ENCODE data around the gene GPATCH8.
"Not testable (repeated sequence)": the region's sequence is repeated elsewhere in the genome, so short reads cannot be mapped to it uniquely, and the experiment has no call there.

The GPATCH8 gene

DNA sequence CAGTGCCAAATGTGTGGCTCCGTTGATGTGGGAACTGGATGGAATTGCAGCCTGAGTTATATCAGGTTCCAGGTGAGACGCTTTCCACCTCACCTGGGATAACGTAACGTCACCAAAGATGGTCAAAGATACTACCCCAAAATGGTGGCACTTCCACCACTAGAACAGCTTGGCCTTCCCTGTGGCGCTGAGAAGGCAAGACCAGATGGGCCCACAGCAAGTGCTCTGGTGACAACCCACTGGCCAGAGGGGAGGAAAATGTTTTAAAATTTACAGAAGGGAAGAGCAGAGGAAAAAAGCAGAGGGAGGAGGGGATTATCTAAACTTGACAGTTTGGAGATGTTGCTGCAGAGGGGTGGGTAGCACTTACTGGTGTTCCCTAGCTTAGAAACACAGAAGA is 106.3 kb downstream of the GPATCH8 start:
- DNase-seq (ENCODE audit: low spot score): no peak

DNA sequence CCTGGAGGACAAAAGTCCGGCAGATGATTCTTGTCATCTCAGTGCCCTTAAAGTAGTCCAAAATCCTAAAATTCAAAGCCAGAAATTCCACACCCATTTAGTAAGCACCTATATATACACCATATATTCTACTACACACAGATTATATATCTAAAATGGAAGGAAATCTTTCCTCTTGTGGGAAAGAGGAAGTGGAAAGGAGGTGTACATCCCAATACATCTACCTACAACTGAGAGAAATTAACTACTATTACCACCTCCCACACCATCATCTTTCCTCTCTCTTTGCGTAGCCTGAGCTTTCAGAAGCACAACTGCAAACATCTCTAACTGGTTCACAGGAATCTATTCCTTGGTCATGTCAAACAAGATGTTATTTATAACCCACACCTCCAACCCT is 108.4 kb downstream of the GPATCH8 start:
- DNase-seq (ENCODE audit: low spot score): no peak

DNA sequence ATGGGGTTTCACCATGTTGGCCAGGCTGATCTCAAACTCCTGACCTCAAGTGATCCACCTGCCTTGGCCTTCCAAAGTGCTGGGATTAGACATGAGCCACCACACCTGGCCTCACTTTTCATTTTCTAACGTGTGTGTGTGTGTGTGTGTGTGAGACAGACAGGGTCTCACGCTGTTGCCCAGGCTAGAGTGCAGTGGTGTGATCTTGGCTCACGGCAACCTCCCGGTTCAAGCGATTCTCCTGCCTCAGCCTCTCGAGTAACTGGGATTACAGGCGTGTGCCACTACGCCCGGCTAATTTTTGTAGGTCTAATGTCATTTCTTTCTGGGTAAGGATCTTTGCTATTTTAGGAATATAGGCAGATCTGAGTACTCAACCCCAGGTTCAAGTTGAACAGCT is 109.1 kb downstream of the GPATCH8 start:
- DNase-seq (ENCODE audit: low spot score): not testable (repeated sequence)

DNA sequence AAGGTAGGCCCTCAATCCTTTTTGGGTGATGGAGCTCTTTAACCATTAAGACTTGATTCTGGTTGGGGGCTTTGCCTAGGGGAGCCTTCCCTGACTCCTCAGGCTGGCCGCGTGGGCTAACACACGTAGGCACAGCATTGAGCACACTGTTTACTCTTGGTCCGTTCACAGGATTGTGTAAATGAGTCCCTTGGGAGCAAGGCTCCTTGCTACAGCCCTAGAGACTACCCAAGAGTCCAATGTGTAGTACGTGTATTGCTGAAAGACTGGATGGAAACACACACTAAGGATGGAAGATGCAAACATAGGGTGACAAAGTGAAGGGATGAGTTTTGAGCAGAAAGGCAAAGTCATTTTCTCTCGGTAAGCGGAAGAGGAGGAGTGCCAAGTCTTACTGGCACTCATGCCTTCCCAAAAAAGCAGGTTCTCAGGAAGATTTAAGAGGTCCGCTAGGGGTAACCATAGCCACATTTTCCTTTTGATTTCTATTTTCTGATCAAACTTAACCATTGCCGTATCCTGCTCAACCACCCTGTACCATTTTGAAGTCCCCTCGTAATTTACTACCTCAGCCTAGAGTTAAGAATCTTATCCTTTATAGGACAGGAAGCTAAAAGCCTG is 112.8 kb downstream of the GPATCH8 start:
- no peak for DNase-seq (ENCODE audit: low spot score)

DNA sequence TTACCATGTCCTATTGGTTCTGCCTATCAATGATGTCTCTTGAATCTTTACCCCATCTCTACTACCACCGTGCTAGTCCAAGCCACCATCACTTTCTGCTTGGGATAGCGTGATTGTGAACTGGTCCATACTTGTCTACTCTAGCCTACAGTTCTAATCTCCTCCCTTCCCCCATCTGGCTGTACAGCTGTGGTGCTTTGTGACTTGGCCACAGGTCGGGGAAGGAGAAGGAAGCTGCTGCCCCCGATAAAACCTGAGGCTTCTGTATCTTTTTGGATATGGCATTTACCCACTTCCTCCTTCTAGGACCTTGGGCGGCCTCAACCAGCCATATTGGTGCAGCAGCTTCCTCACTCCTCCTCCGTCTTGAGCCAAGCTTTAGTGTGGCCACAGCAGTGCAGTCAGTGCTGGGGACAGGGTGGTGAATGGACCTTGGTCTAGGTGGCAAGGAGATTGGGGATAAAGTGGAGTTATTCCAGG is 113.4 kb downstream of the GPATCH8 start:
- no peak for DNase-seq (ENCODE audit: low spot score)

DNA sequence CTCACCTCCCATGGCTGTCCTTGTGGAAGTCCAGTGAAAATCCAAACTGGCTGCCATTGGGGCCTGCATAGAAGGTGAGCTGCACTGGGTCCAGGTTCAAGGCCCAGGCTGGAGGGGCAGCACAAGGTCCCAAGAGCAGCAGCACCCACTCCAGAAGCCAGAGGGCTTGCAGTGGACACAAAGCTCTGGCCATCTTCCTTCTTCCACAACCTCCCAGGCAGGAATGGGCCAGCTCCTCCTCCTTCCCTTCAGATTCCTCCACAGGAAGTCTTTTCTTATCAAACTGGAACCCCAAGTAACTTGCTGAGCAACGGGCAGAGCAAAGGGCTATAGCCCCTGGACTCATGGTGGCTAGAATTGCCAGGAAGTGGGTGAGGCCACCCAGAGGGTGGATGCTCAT is 113.9 kb downstream of the GPATCH8 start, which contains the start of gene ITGA2B:
Gene ITGA2B, minus strand, starts transcription at position 369 of the 400 bp plus-strand sequence. Its CDS starts 176 bp downstream, at position 193.
- no peak for DNase-seq (ENCODE audit: low spot score)

- DNase-seq (ENCODE audit: low spot score): no peak
Observed at GRCh38 chr17:44387804-44388203, 115.4 kb downstream of the GPATCH8 start.

- no peak for DNase-seq (ENCODE audit: low spot score)
Observed at GRCh38 chr17:44386182-44386525, 117.1 kb downstream of the GPATCH8 start.

DNA sequence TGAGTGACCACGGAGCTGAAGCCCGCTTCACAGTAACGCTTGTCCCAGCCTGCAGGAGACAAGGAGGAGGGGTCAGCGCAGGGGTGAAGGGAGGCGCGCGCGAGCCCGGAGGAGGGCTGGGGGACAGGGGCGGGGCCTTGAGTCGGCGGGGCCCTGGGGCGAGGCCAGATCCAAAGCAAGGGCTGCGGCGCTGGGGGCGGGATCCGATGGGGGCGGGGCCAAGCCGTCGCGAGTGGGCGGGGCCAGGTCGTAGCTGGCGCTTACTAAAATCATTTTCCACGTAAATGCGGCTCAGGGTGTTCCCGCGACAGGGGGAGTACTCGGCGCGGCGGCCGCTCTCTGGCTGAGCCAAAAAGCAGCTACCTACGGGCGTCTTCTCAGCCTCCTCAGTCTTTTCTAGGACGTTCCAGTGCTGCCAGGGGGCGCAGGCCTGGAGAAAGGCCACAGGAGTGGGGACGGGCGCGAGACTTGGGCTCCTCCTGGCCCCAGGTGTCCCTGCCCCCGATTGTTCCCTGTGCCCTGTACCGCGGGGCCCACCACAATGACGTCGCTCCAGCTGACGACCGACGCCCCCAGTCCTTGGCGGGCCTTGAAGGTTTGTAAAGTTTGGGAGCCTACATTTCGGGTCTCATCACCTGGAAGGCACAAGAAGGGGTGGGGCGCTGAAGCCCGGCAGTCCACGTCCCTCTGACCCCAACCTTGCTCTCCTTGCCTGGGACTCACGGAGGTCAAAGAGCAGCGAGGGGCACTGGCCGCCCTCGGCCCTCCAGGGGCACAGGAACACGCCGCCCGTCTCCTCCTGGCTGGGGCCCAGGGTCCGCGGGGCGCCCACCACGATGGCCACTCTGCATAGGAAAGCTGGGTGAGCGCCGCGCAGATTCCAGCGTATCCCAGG is 117.7 kb downstream of the GPATCH8 start:
- DNase-seq (ENCODE audit: low spot score): peak; percentile 89

DNA sequence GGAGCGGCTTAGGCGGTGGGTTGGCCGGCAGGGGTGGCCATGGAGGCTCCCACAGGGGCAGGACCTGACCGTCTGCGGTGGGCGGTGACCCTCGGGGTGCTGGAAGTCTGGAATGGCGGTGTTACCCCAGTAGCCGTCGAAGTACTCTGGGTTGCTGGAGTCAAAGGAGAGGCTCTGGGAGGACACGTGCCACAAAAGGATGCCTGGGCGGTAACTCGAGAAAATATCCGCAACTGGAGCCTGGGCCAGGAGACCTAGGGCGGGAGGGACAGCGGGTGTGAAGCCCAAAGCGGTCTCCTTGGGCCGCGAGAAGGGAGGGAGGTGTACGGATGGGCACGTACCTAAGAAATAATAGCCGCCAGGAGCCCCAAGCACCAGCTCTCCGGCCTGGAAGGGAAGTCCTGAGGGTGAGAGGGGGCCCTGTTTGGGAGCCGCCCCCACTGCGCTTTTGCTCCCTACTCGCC is 118.4 kb downstream of the GPATCH8 start:
- no peak for DNase-seq (ENCODE audit: low spot score)

- no peak for DNase-seq (ENCODE audit: low spot score)
Observed at GRCh38 chr17:44384281-44384822, 118.9 kb downstream of the GPATCH8 start.

GRCh38 chr17:44383861-44384260 is 119.3 kb downstream of the GPATCH8 start:
- no peak for DNase-seq (ENCODE audit: low spot score)

- no peak for DNase-seq (ENCODE audit: low spot score)
Observed at GRCh38 chr17:44383363-44383762, 119.8 kb downstream of the GPATCH8 start.

DNA sequence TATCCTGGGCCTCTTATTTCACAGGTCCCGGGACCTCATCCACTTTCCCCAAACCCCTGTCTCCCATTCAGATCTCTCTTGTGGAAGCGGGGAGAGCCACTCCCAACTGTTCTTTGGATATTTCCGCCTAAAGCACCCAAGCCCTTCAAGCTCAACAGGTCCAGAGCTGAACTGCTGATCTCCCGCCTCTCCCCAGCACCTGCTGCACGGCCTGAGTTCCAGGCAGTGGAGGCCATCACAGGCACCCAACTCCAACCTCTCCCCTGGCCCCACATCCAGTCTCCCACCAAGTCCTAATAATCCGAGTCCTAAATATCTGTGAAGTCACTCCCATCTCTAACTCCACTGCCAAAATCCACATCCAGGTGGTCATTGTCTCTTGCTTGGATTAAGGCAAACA is 120.3 kb downstream of the GPATCH8 start:
- DNase-seq (ENCODE audit: low spot score): no peak

DNA sequence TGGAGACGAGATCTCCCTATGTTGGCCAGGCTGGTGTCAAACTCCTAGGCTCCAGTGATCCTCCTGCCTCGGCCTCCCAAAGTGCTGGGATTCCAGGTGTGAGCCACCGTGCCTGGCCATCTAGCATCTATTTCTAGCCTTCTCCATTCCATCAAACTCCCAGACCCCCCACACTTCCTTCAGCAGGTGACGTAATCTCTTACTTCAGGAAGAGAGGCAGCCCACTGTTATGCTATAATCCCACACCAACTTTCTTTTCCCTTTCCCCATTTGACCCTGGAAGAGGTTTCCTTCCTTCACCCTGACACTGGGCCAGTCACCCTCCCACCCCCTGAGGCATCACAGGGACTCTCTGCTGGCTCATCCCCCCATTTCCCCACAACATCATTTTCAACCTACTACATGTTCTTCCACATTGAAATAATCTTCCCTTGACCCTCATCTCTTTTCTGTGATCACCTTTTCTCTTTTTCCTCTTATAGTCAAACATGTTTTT is 121.3 kb downstream of the GPATCH8 start:
- DNase-seq (ENCODE audit: low spot score): no peak

GRCh38 chr17:44380767-44381166 is 122.4 kb downstream of the GPATCH8 start:
- DNase-seq (ENCODE audit: low spot score): no peak

GRCh38 chr17:44379887-44380286 is 123.3 kb downstream of the GPATCH8 start:
- DNase-seq (ENCODE audit: low spot score): no peak

DNA sequence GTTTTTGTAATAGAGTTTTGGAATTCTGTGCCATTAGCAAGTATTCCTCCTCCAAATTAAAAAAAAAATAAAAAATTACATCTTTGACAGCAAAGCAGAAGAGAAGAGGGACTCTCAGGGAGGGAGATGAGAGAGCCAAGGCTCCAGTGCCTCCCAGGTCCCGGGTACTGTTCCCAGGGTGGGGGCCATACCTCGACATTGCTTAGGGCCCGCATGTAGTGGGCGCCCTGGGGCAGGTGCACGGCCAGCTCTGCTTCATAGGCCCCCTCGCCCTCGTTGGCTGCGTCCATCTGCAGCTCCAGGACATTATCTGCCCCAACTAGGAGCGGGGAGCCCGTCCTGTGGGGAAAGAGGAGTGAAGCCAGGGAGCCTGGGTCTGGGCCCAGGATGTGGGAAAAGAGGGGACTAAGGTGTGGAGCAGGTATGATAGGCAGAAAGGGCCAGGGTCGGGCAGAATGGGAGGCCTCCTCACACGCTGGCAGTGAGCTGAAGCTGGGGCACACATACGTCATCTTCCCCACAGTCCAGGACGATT is 125.0 kb downstream of the GPATCH8 start:
- no peak for DNase-seq (ENCODE audit: low spot score)

GRCh38 chr17:44376779-44377178 is 126.4 kb downstream of the GPATCH8 start:
- no peak for DNase-seq (ENCODE audit: low spot score)

DNA sequence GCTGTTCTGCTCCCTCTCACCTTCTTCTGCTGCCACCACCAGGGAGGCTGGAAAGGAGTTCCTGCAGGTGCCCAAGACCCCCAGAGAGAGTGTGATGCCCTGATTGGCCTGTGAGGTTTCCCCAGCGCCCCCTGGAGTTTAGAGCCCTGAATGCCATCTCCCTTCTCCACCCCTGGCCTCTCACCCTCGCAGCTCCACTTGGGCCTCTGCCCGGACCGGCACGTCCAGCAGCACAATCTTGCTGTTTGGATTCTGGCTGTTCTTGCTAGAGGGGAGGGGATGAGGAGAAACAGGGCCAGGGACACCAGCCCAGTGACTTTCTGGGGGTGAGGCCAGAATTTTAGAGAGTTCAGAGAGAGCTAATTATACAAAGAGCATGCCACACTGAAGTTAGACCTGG is 127.1 kb downstream of the GPATCH8 start:
- DNase-seq (ENCODE audit: low spot score): peak; percentile 66

DNA sequence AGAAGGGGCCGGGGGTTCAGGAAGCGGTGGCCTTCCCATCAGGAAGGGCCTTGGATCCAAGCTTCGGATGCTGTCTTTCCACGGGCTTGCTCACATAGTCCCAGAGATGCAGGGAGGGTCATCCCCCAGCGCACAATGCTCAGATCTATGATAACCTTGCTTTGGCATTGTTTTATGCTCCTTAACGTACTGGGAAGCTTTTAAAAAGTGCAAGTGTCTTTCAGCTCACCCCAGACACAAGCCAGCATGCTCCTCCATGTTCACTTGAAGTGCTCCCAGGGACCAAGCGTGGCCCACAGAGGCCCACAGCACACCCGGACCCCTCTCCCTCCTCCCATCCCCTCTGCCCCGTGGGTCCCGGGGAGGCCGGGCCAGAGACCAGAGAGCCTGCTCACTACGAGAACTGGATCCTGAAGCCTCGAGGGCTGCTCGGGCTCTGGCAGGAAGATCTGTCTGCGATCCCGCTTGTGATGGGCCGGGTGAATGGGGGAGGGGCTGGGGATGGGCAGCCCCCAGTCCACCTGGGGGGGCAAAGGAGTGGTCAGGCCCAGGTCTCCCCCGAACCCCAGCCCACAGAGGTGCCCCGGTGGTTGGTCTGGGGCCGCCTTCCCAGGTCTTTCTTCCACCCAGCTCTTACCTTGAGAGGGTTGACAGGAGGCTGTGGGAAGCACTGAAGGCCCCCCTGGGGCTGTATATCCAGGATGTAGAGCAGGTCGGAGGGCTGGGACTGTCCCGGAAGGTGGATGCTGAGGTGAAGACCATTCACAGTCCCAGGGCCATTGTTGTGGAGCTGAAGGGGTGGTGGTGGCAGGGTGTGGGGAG is 127.8 kb downstream of the GPATCH8 start:
- no peak for DNase-seq (ENCODE audit: low spot score)

Data from germinal center (tissue), 1 donor.